Measurements from ENCODE around the gene RHOB. TPM values are rescaled to one million over a fixed set of nuclear protein-coding genes. Genes with fewer than 3 reads are reported as not detected.

Gene RHOB
- total and polyA plus RNA-seq, 2 of the 13 experiments (the other 11 are each of a cell fraction or from before 2014, with no cell fraction given), result 192 to 268 TPM

DNA sequence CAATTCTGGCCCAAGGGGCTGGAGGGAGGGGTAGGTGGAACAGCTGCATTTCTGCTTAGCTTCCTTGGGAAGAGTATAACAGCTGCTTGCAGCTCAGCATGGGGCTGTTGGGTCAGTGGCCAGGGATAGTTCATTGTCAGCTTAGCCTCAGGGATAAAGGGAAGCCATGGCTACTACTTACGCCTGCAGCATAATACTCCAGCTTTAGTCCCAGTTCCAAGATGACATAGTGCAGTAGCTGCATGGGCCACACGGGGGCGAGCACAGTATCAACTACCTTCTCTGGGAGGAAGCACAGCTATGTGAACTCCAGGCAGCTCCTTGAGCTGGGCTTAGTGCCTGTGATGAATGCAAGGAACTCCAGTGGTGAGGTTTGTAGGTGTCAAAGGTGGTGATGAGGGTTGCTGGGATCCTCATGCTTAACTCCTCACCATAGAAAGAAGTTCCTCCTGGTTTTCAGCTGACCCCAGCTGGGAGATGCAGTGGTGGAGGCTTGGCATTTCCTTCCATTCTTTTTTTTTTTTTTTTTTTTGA, 35.4 kb upstream of the RHOB start (continued):
- TF ChIP-seq, protein P1, sequence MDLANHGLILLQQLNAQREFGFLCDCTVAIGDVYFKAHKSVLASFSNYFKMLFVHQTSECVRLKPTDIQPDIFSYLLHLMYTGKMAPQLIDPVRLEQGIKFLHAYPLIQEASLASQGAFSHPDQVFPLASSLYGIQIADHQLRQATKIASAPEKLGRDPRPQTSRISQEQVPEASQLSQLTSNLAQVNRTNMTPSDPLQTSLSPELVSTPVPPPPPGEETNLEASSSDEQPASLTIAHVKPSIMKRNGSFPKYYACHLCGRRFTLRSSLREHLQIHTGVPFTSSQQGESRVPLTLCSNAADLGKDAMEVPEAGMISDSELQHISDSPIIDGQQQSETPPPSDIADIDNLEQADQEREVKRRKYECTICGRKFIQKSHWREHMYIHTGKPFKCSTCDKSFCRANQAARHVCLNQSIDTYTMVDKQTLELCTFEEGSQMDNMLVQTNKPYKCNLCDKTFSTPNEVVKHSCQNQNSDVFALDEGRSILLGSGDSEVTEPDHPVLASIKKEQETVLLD (CRISPR knock-in tag; IDR thresholded peaks at IDR 0.05; ENCODE audit: low read depth), result no peak
- TF ChIP-seq, protein P2, sequence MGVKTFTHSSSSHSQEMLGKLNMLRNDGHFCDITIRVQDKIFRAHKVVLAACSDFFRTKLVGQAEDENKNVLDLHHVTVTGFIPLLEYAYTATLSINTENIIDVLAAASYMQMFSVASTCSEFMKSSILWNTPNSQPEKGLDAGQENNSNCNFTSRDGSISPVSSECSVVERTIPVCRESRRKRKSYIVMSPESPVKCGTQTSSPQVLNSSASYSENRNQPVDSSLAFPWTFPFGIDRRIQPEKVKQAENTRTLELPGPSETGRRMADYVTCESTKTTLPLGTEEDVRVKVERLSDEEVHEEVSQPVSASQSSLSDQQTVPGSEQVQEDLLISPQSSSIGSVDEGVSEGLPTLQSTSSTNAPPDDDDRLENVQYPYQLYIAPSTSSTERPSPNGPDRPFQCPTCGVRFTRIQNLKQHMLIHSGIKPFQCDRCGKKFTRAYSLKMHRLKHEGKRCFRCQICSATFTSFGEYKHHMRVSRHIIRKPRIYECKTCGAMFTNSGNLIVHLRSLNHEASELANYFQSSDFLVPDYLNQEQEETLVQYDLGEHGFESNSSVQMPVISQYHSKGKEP (CRISPR knock-in tag; IDR thresholded peaks at IDR 0.05), result no peak
- TF ChIP-seq, protein P3, sequence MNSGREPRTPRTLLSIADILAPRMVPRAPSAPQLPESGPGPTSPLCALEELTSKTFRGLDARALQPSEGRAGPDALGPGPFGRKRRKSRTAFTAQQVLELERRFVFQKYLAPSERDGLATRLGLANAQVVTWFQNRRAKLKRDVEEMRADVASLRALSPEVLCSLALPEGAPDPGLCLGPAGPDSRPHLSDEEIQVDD (CRISPR knock-in tag; IDR thresholded peaks at IDR 0.05; ENCODE audit: borderline replicate concordance), result peak; percentile 36; the same call in 1 of the 2 replicates
- TF ChIP-seq ETV5 (CRISPR knock-in tag; IDR thresholded peaks at IDR 0.05; ENCODE audit: borderline replicate concordance), result peak; percentile 35; the same call in 1 of the 2 replicates
- peak; percentile 63; the same call in 1 of the 2 replicates for TF ChIP-seq ZMYM3 (CRISPR knock-in tag; IDR thresholded peaks at IDR 0.05)
- TF ChIP-seq, protein P4, sequence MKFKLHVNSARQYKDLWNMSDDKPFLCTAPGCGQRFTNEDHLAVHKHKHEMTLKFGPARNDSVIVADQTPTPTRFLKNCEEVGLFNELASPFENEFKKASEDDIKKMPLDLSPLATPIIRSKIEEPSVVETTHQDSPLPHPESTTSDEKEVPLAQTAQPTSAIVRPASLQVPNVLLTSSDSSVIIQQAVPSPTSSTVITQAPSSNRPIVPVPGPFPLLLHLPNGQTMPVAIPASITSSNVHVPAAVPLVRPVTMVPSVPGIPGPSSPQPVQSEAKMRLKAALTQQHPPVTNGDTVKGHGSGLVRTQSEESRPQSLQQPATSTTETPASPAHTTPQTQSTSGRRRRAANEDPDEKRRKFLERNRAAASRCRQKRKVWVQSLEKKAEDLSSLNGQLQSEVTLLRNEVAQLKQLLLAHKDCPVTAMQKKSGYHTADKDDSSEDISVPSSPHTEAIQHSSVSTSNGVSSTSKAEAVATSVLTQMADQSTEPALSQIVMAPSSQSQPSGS (CRISPR knock-in tag; IDR thresholded peaks at IDR 0.05), result peak; percentile 71; the same call in 1 of the 2 replicates
- 0 out of 2 replicates have a peak, but pooled peaks have one; percentile 42 for TF ChIP-seq BCL6 (CRISPR knock-in tag; IDR thresholded peaks at IDR 0.05)
- TF ChIP-seq NR2F6 (IDR thresholded peaks at IDR 0.05), result no peak
- peak; percentile 46; the same call in 1 of the 2 replicates for TF ChIP-seq NR2F6 (CRISPR knock-in tag; IDR thresholded peaks at IDR 0.05)
- no peak for TF ChIP-seq FOXM1 (CRISPR knock-in tag; IDR thresholded peaks at IDR 0.05)
- no peak for TF ChIP-seq ARID2 (CRISPR knock-in tag; IDR thresholded peaks at IDR 0.05; ENCODE audit: borderline replicate concordance)
- TF ChIP-seq, protein P5, sequence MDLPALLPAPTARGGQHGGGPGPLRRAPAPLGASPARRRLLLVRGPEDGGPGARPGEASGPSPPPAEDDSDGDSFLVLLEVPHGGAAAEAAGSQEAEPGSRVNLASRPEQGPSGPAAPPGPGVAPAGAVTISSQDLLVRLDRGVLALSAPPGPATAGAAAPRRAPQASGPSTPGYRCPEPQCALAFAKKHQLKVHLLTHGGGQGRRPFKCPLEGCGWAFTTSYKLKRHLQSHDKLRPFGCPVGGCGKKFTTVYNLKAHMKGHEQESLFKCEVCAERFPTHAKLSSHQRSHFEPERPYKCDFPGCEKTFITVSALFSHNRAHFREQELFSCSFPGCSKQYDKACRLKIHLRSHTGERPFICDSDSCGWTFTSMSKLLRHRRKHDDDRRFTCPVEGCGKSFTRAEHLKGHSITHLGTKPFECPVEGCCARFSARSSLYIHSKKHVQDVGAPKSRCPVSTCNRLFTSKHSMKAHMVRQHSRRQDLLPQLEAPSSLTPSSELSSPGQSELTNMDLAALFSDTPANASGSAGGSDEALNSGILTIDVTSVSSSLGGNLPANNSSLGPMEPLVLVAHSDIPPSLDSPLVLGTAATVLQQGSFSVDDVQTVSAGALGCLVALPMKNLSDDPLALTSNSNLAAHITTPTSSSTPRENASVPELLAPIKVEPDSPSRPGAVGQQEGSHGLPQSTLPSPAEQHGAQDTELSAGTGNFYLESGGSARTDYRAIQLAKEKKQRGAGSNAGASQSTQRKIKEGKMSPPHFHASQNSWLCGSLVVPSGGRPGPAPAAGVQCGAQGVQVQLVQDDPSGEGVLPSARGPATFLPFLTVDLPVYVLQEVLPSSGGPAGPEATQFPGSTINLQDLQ (CRISPR knock-in tag; IDR thresholded peaks at IDR 0.05), result no peak
- TF ChIP-seq ZNF556 (CRISPR knock-in tag; IDR thresholded peaks at IDR 0.05; ENCODE audit: borderline replicate concordance), result no peak; the same call in 1 of the 2 replicates
- TF ChIP-seq HMG20A (CRISPR knock-in tag; IDR thresholded peaks at IDR 0.05; ENCODE audit: borderline replicate concordance), result 0 out of 2 replicates have a peak, but pooled peaks have one; percentile 32
- TF ChIP-seq, protein P6, sequence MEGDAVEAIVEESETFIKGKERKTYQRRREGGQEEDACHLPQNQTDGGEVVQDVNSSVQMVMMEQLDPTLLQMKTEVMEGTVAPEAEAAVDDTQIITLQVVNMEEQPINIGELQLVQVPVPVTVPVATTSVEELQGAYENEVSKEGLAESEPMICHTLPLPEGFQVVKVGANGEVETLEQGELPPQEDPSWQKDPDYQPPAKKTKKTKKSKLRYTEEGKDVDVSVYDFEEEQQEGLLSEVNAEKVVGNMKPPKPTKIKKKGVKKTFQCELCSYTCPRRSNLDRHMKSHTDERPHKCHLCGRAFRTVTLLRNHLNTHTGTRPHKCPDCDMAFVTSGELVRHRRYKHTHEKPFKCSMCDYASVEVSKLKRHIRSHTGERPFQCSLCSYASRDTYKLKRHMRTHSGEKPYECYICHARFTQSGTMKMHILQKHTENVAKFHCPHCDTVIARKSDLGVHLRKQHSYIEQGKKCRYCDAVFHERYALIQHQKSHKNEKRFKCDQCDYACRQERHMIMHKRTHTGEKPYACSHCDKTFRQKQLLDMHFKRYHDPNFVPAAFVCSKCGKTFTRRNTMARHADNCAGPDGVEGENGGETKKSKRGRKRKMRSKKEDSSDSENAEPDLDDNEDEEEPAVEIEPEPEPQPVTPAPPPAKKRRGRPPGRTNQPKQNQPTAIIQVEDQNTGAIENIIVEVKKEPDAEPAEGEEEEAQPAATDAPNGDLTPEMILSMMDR (CRISPR knock-in tag; IDR thresholded peaks at IDR 0.05), result peak; percentile 97
- TF ChIP-seq IKZF4 (CRISPR knock-in tag; IDR thresholded peaks at IDR 0.05; ENCODE audit: borderline replicate concordance, low read depth, not compliant biosample characterization), result no peak
- no peak for TF ChIP-seq ZSCAN9 (CRISPR knock-in tag; IDR thresholded peaks at IDR 0.05; ENCODE audit: borderline replicate concordance)
- peak; percentile 55; the same call in 1 of the 2 replicates for TF ChIP-seq ZMYM4 (CRISPR knock-in tag; IDR thresholded peaks at IDR 0.05)
- TF ChIP-seq PHF5A (CRISPR knock-in tag; IDR thresholded peaks at IDR 0.05; ENCODE audit: low read depth, unreplicated experiment), result no peak
- no peak for TF ChIP-seq RFX3 (CRISPR knock-in tag; IDR thresholded peaks at IDR 0.05)
